Activated B cell treated with CpG ODN at 0.5 μM for 24 hours (primary cell): ENCODE data around the gene FBH1. TPM values are rescaled to one million over a fixed set of nuclear protein-coding genes. Genes with fewer than 3 reads are reported as not detected.

ENCODE experiments used
- ATAC-seq: fragments of 200-7000 bp; cut with Tn5 transposase; one replicate; pipeline ENCODE4 v1.10.0; 2021; ENCODE audit warnings: low read depth, mild to moderate bottlenecking, moderate library complexity
- CTCF ChIA-PET: fragments of 350-600 bp; sonication (Branson Sonifier 250); formaldehyde crosslinking; loops from one replicate; lab custom pipeline; 2021; ENCODE audit warnings: antibody characterized with exemption; lab: Charles Lee
- POLR2A ChIA-PET: fragments of 350-600 bp; sonication (Branson Sonifier 250); formaldehyde crosslinking; loops from one replicate; lab custom pipeline; 2021; ENCODE audit warnings: antibody characterized with exemption; lab: Charles Lee
- DNase-seq: peaks from one replicate; pipeline ENCODE4 v3.0.0; 2022
- H3K27ac Mint-ChIP-seq: one replicate; pipeline ENCODE4 v1.8.0; 2020; ENCODE audit warnings: mixed read lengths
- H3K27me3 Mint-ChIP-seq: one replicate; pipeline ENCODE4 v1.8.0; 2021; ENCODE audit warnings: mixed read lengths
- H3K36me3 Mint-ChIP-seq: one replicate; pipeline ENCODE4 v1.8.0; 2021; ENCODE audit warnings: low read depth, mixed read lengths
- H3K4me1 Mint-ChIP-seq: one replicate; pipeline ENCODE4 v1.8.0; 2021; ENCODE audit warnings: mixed read lengths
- H3K4me3 Mint-ChIP-seq: one replicate; pipeline ENCODE4 v1.8.0; 2020; ENCODE audit warnings: mild to moderate bottlenecking, mixed read lengths
- H3K9me3 Mint-ChIP-seq: one replicate; pipeline ENCODE4 v1.8.0; 2020; ENCODE audit warnings: mixed read lengths
- CTCF ChIP-seq: fragments of 200-600 bp; IDR thresholded peaks from one replicate; pipeline ENCODE4 v1.8.0; 2022; ENCODE audit warnings: antibody characterized with exemption, mild to moderate bottlenecking
- intact Hi-C: fragments of 100-400 bp; cut with micrococcal nuclease; formaldehyde crosslinking; loops from one replicate; pipeline ENCODE4 v1.15.1; 2024
- total RNA-seq: library from RNA; stranded (reverse); gene quantifications from 2 replicates; pipeline ENCODE4 v1.2.3, GENCODE V29; 2022

Gene FBH1
- total RNA-seq, 1 donor from 2014 or later, result 65.5 TPM

- Mint-ChIP-seq H3K36me3 (peaks cover 54% of the 10 kb centered on the region), H3K4me1 (peaks cover 5% of the 10 kb centered on the region), H3K27ac (no peak overlapping the region), H3K27me3 (no peaks in the 10 kb centered on the region), H3K9me3 (no peaks in the 10 kb centered on the region), H3K4me3 (no peak overlapping the region)
- CTCF ChIA-PET, result no interaction called here
- DNase-seq, result no peak
- intact Hi-C loops, result no loop called here
- TF ChIP-seq CTCF, result no peak
- POLR2A ChIA-PET, result no interaction called here
- no peak for ATAC-seq
Measured at GRCh38 chr10:5937016-5937415, 47.0 kb downstream of the FBH1 start.

GRCh38 chr10:5938291-5938690 is 48.2 kb downstream of the FBH1 start:
- DNase-seq, result no peak
- no peaks in the 10 kb centered on the region for H3K9me3 Mint-ChIP-seq
- intact Hi-C loops, result no loop called here
- ATAC-seq, result no peak
- H3K27me3 Mint-ChIP-seq, result no peaks in the 10 kb centered on the region
- ChIA-PET POLR2A (no interaction called here), CTCF (no interaction called here)
- TF ChIP-seq CTCF, result no peak
- H3K36me3 Mint-ChIP-seq, result peaks cover 44% of the 10 kb centered on the region
- no peak overlapping the region for H3K27ac Mint-ChIP-seq
- H3K4me3 Mint-ChIP-seq, result no peak overlapping the region
- peaks cover 5% of the 10 kb centered on the region for H3K4me1 Mint-ChIP-seq

GRCh38 chr10:5940807-5941218 is 50.8 kb downstream of the FBH1 start:
- ATAC-seq (no peak), DNase-seq (no peak)
- H3K4me1 Mint-ChIP-seq, result peaks cover 10% of the 10 kb centered on the region
- no peaks in the 10 kb centered on the region for H3K27me3 Mint-ChIP-seq
- intact Hi-C loops, result no loop called here
- no peak for TF ChIP-seq CTCF
- ChIA-PET POLR2A (interaction anchor here (0.7 kb wide), 1 partner anchor 110 kb away, joined by 4 read pairs; no protein-coding TSS in a partner anchor), CTCF (no interaction called here)
- no peaks in the 10 kb centered on the region for H3K9me3 Mint-ChIP-seq
- H3K4me3 Mint-ChIP-seq, result no peak overlapping the region
- H3K27ac Mint-ChIP-seq, result peak overlapping the region; percentile 9
- peaks cover 28% of the 10 kb centered on the region for H3K36me3 Mint-ChIP-seq

GRCh38 chr10:5941579-5941978 is 51.5 kb downstream of the FBH1 start:
- H3K27me3 Mint-ChIP-seq, result no peaks in the 10 kb centered on the region
- peaks cover 14% of the 10 kb centered on the region for H3K4me1 Mint-ChIP-seq
- H3K9me3 Mint-ChIP-seq, result no peaks in the 10 kb centered on the region
- DNase-seq (no peak), ATAC-seq (no peak)
- intact Hi-C loops, result no loop called here
- POLR2A ChIA-PET, result no interaction called here
- CTCF ChIA-PET, result no interaction called here
- no peak overlapping the region for H3K27ac Mint-ChIP-seq
- peaks cover 23% of the 10 kb centered on the region for H3K36me3 Mint-ChIP-seq
- TF ChIP-seq CTCF, result no peak
- H3K4me3 Mint-ChIP-seq, result no peak overlapping the region

- Mint-ChIP-seq H3K9me3 (no peaks in the 10 kb centered on the region), H3K4me1 (peaks cover 14% of the 10 kb centered on the region), H3K36me3 (peaks cover 19% of the 10 kb centered on the region), H3K27me3 (no peaks in the 10 kb centered on the region), H3K4me3 (no peak overlapping the region), H3K27ac (no peak overlapping the region)
- DNase-seq (no peak), ATAC-seq (no peak)
- ChIA-PET POLR2A (no interaction called here), CTCF (no interaction called here)
- TF ChIP-seq CTCF, result no peak
- intact Hi-C loops, result no loop called here
Measured at GRCh38 chr10:5942001-5942400, 52.0 kb downstream of the FBH1 start.
